Loucy (cell line): ENCODE measurements around the gene CCDC186.

Experiments used
- EZH2phosphoT487 ChIP-seq: fragments of 200-600 bp; IDR thresholded peaks from 2 replicates; pipeline ENCODE4 v1.6.1; 2018; ENCODE audit warnings: antibody characterized with exemption, mild to moderate bottlenecking, moderate library complexity, borderline replicate concordance
- TF ChIP-seq, protein P1 (sequence below): fragments of 200-600 bp; sonication (generic); conservative IDR thresholded peaks from 2 replicates; pipeline ENCODE4 v1.5.1; 2014; ENCODE audit warnings: mild to moderate bottlenecking, antibody characterized with exemption, low read length

DNA sequence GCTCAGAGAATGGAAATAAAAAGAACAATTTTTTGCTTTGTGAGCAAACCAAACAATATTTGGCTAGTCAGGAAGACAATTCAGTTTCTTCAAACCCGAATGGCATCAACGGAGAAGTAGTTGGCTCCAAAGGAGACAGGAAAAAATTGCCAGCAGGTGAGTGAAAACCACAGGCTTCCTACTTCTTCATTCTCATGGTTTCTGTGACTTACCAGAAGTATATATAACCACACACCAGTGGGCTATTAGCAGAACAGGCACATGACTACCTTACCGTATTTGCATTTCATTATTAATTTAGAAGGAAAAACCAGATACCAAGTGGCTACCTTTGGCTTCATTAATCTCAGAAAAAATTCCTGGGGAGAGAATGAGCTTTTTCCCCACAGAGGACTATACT is 14.0 kb upstream of the CCDC186 start:
- TF ChIP-seq, protein P1, sequence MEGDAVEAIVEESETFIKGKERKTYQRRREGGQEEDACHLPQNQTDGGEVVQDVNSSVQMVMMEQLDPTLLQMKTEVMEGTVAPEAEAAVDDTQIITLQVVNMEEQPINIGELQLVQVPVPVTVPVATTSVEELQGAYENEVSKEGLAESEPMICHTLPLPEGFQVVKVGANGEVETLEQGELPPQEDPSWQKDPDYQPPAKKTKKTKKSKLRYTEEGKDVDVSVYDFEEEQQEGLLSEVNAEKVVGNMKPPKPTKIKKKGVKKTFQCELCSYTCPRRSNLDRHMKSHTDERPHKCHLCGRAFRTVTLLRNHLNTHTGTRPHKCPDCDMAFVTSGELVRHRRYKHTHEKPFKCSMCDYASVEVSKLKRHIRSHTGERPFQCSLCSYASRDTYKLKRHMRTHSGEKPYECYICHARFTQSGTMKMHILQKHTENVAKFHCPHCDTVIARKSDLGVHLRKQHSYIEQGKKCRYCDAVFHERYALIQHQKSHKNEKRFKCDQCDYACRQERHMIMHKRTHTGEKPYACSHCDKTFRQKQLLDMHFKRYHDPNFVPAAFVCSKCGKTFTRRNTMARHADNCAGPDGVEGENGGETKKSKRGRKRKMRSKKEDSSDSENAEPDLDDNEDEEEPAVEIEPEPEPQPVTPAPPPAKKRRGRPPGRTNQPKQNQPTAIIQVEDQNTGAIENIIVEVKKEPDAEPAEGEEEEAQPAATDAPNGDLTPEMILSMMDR, result no peak
- TF ChIP-seq EZH2phosphoT487, result no peak
